GM12875 (cell line): ENCODE measurements around the gene USP35.
"Not testable (repeated sequence)": the region's sequence is repeated elsewhere in the genome, so short reads cannot be mapped to it uniquely, and the experiment has no call there.

Source experiments
- H3K4me3 ChIP-seq: one replicate; pipeline ENCODE4 v1.5.1; 2011; ENCODE audit warnings: low read depth, low read length, control low read depth
- TF ChIP-seq, protein P1 (sequence below): IDR thresholded peaks from 2 replicates; pipeline ENCODE4 v1.5.1; 2011; ENCODE audit warnings: low read depth, mild to moderate bottlenecking, control low read depth, inconsistent platforms, low read length, moderate library complexity, borderline replicate concordance; ENCODE audit not compliant: insufficient read depth

Gene USP35

DNA sequence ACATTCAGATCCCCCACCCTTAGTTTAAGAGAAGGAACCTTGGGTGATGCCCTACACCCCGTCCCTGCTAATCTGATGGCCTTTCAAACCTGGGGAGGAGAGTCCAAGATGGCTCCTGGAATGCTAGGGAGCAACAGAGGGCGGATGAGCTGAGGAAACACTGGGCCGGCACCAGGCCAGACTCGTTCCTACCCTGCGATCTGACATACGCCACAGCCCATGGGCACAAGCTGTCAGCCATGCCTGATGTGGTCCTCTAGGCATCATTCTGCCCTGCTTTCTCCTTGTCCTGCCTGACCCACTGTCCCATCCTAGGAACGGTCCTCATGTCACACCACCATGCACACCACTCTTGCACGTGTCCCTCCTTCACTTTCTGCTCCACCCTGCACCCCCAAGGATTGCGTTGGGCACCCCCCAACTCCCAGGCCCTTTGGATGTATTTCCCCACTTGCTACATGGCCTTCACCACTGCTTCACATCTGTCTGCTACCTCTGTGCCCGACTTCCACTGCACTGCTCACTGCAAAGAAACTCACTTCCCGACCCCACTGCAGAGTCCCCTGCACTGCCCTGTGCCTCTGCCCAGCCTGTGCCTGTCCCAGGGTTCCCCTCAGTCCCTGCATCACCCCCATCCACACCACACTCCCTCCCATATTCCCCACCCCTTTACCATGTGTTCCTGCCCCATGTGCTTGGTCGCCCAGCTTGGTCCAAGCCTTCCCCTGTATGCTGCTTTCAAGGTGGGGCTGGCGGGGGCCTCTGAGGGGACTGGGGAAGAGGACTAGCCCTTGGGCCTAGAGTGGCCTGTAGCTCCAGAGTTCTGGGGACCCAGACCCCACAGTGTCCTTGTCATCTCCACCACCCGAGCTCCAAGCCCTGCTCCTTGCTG, 29.2 kb downstream of the USP35 start:
- H3K4me3 ChIP-seq: no peak overlapping the region
- TF ChIP-seq, protein P1, sequence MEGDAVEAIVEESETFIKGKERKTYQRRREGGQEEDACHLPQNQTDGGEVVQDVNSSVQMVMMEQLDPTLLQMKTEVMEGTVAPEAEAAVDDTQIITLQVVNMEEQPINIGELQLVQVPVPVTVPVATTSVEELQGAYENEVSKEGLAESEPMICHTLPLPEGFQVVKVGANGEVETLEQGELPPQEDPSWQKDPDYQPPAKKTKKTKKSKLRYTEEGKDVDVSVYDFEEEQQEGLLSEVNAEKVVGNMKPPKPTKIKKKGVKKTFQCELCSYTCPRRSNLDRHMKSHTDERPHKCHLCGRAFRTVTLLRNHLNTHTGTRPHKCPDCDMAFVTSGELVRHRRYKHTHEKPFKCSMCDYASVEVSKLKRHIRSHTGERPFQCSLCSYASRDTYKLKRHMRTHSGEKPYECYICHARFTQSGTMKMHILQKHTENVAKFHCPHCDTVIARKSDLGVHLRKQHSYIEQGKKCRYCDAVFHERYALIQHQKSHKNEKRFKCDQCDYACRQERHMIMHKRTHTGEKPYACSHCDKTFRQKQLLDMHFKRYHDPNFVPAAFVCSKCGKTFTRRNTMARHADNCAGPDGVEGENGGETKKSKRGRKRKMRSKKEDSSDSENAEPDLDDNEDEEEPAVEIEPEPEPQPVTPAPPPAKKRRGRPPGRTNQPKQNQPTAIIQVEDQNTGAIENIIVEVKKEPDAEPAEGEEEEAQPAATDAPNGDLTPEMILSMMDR: no peak

DNA sequence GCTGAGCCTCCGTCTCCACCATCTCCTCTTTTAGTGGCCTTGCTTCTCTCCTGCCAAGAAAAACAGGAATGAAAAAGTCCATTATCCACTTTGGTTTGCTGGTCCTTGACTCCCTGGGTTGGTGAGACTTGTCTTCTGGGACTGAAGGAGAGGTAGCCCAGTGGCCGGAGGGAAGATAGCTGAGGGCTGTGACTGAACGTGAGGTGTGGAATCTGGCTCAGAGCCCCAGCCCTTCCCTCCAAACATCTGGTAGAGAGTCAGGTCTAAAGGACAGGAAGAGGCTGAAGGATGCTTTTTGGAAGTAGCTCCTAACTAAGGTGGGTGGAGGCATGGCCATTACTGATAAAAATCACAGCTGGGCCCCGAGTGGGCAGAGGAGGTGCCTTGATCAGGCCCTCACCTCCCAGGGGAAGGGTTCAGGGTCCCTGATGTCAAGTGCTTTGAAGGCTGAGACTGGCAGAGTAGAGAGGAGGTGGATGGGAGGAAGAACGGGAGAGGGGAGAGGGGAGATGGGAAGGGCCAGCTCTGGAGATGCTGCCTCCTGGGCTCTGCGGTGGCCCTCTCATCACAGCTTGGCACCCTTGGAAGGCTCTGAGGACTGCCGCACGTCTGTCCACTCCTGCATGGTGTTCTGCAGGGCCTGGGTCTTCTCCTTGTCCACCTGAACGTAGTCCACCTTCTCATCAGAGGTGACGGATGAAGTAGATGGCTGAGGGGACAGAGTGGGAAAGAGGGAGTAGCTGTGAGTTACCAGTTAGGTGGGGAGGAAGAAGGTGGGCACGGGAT, 30.2 kb downstream of the USP35 start:
- TF ChIP-seq, protein P1: no peak
- H3K4me3 ChIP-seq: no peak overlapping the region

DNA sequence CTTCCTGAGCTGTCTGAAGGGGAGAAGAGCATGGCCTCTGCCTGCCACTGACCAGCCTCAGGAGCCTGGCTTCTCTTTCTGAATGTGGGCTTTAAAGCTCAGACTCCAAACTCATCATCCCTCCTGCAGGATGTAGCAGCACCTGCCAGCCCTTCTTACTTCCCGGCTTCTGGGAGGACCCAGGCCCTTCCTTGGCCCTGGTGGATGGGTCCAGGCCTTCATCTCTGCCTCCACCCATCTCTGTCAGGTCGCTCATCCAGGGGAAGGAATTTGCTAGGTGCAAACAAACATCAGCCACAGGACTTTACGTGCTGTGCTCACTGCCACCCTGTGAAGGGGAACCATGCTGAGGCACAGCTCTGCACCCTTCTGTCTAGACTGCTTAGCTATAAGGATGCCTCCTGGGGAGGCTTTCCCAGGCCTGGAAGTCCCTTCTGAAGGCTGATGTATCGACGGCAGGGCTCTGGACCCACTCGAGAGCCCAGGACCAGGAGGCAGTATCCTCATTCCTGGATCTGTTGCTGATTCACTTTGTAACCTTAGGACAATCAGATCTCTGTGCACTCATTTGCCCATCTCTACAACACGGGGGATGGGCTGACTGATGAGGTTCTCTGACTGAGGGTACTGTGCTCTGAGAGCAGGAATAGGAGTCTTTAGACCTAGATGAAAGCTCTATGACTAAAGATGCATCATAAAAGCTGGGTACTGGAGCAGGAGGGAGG, 30.9 kb downstream of the USP35 start:
- TF ChIP-seq, protein P1: no peak
- H3K4me3 ChIP-seq: no peak overlapping the region

DNA sequence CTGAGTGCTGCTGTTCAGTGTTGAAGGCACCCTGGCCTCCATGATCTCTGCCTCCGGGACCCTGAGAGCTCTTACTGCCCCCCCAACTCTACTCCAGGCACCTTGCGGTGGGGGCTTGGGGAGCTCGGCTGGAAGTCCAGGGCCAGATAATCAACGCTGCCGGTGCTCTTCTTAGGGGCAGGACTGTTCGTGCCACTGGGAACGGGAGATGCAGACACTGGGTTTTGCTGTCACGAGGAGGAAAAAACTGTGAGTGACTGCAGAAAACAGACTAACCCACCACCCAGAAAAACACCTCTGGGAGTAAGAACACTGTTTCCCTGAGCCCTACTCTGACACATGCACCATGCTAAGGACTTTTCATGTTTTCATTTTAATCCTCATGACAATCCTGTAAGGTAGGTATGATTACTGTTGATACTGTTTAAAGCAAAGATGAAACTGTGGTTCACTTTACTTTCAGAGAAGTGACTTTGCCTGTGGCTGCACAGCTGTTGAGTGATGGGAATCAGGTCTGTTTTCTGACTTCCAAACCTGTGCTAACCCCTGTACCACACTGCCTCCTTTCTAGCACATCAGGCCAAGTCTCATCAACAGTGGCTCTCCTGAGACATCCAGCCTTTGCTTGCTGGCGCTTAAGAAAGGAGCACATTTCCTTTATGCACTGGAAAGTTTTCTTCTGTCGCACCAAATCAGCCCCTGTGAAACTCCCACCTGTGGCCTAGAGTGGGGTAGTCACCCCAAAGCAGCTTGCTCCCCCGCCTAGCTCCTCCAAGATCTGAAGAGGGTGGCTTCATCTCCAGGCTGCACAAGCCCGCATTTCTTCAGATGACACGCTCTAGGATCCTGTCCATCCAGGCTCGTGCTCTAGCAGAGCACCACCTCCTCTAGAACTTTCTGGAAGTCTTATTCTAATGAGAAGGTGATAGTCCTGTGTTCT, 31.8 kb downstream of the USP35 start:
- no peak overlapping the region for H3K4me3 ChIP-seq

DNA sequence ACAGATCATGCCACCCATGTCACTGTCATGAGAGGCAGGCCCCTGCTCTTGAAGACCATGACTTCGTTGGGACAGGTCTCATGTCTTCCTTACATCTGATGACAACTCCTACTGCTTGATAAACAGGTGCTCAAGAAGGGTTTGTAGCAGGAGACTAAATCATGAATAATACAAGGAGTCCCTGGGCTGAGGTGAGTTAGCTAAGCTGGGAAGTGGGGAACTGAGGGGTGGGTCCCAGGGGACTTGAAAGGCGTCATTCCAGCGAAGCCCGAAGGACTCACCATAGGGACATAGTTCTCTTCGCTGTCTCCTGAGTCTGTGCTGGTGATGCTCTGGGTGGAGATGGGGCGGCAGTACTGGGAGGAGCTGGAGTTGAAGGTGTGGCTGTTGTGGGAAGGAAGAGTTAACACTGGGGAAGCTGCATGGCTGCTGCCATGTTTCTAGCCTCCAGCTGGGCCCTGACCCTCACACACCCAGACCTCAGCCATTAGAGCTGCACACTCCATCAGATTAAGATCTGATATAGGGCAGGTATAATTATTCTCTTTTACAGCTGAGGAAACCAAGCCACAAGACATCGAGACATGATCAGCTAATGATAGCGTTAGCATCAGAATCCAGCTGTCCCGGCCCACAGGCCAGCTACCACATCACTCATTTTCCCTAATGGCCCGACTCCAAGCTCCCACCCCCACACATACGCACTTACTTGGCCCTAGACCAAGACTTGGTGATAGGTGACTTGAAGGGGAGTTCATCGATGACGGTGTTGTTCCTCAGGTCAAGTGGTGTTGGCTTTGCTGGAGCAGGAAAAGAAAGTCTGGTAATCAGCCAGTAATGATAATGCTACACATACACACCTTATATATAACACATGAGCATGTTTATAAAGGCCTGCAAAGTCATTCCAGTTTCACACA, 32.9 kb downstream of the USP35 start:
- no peak overlapping the region for H3K4me3 ChIP-seq
- TF ChIP-seq, protein P1: no peak

More for the DNA sequence above, 31.8 kb downstream of the USP35 start:
- TF ChIP-seq, protein P1: no peak

DNA sequence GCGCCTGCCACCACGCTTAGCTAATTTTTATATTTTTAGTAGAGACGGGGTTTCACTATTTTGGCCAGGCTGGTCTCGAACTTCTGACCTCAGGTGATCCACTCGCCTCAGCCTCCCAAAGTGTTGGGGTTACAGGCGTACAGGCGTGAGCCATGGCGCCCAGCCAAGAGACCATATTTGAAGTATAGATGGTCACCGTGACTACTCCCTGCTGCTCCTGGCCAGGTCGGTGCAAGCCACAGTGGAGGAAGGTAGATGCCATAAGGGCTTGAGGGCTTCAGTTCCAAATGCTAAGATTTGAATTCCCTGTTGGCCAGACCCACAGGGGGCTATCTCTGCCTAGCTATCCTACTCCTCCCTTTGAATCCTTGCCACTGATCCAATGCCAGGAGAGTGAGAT, 34.0 kb downstream of the USP35 start:
- H3K4me3 ChIP-seq: not testable (repeated sequence)
